Measurements from ENCODE around the gene HRH3.

HRH3 gene

GRCh38 chr20:62215020-62215990 is 4.8 kb downstream of the HRH3 start:
- no peak for DNase-seq

- no peak for DNase-seq
Observed at GRCh38 chr20:62214067-62214466, 6.0 kb downstream of the HRH3 start.

- no peak for DNase-seq
Observed at GRCh38 chr20:62212299-62212698, 7.8 kb downstream of the HRH3 start.

- no peak for DNase-seq
Observed at GRCh38 chr20:62211769-62212288, 8.2 kb downstream of the HRH3 start.

- DNase-seq: no peak
Observed at GRCh38 chr20:62211216-62211615, 8.9 kb downstream of the HRH3 start.

- DNase-seq: no peak
Observed at GRCh38 chr20:62210496-62210855, 9.6 kb downstream of the HRH3 start.

GRCh38 chr20:62209850-62210495 is 10.1 kb downstream of the HRH3 start:
- DNase-seq: no peak

GRCh38 chr20:62208795-62209755 is 11.0 kb downstream of the HRH3 start:
- DNase-seq: no peak

GRCh38 chr20:62208061-62208794 is 11.8 kb downstream of the HRH3 start:
- DNase-seq: no peak

GRCh38 chr20:62206388-62206775 is 13.7 kb downstream of the HRH3 start:
- DNase-seq: no peak

GRCh38 chr20:62205618-62206387 is 14.3 kb downstream of the HRH3 start:
- DNase-seq: no peak

- DNase-seq: no peak
Observed at GRCh38 chr20:62203378-62204030, 16.6 kb downstream of the HRH3 start.

GRCh38 chr20:62202676-62203377 is 17.3 kb downstream of the HRH3 start:
- DNase-seq: no peak

- DNase-seq: no peak
Observed at GRCh38 chr20:62202083-62202395, 18.0 kb downstream of the HRH3 start.

- DNase-seq: no peak
Observed at GRCh38 chr20:62201173-62202082, 18.6 kb downstream of the HRH3 start.

- no peak for DNase-seq
Observed at GRCh38 chr20:62200491-62201172, 19.4 kb downstream of the HRH3 start.

- no peak for DNase-seq
Observed at GRCh38 chr20:62198931-62199330, 21.1 kb downstream of the HRH3 start.

- DNase-seq: no peak
Observed at GRCh38 chr20:62198496-62198895, 21.6 kb downstream of the HRH3 start.

GRCh38 chr20:62197801-62198200 is 22.3 kb downstream of the HRH3 start:
- DNase-seq: no peak
